DMS 273 (cell line): ENCODE results near the gene PROC.

ENCODE experiments used
- DNase-seq: peaks from one replicate; lab custom pipeline; 2025; ENCODE audit not compliant: unreplicated experiment; lab: John Stamatoyannopoulos, UW

PROC gene

GRCh38 chr2:127418300-127419111, at the start of gene PROC:
Gene PROC, plus strand, starts transcription at chr2:127418427. Its CDS starts 1,516 bp downstream, at chr2:127419943.
- DNase-seq = peak; percentile 13

GRCh38 chr2:127370010-127370409, 48.2 kb upstream of the PROC start:
- no peak for DNase-seq

GRCh38 chr2:127371037-127371436, 47.2 kb upstream of the PROC start:
- no peak for DNase-seq

- peak; percentile 12 for DNase-seq
Measured at GRCh38 chr2:127373362-127374083, 44.7 kb upstream of the PROC start.

- no peak for DNase-seq
Measured at GRCh38 chr2:127376257-127376656, 42.0 kb upstream of the PROC start.

DNA sequence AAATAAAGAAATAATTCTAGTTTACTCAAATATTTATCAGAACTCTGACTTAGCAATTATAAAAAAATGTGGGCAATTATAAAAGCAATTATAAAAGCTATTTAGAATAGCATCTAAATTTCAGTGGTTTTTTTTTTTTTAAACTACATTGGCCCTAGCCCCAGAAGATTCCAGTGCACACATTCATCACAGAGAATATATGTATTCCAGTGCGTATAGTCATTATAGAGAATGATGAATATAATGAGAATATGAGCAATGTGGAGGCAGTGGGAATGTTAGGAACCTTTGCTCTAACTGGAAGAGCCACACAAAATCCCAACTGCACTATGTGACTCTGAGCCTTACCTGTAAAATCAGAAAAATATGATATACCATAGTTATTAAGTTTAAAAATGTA, 41.0 kb upstream of the PROC start:
- DNase-seq = no peak

GRCh38 chr2:127378720-127379119, 39.5 kb upstream of the PROC start:
- no peak for DNase-seq

- no peak for DNase-seq
Measured at GRCh38 chr2:127379712-127380355, 38.4 kb upstream of the PROC start.

GRCh38 chr2:127381762-127382161, 36.5 kb upstream of the PROC start:
- DNase-seq = no peak

- peak; percentile 40 for DNase-seq
Measured at GRCh38 chr2:127382831-127383230, 35.4 kb upstream of the PROC start.

DNA sequence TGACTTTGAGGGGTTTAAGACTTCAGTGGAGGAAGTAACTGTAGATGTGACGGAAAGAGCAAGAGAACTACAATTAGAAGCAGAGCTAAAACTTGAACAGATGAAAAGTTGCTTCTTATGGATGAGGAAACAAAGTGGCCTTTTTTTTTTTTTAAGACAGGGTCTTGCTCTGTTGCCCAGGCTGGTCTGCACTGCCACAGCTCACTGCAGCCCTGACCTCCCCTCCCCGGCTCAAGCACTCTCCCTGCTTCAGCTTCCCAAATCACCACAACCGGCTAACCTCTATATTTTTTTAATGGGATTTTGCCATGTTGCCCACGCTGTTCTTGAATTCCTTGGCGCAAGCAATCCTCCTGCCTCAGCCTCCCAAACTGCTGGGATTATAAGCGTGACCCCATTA, 33.7 kb upstream of the PROC start:
- no peak for DNase-seq

DNA sequence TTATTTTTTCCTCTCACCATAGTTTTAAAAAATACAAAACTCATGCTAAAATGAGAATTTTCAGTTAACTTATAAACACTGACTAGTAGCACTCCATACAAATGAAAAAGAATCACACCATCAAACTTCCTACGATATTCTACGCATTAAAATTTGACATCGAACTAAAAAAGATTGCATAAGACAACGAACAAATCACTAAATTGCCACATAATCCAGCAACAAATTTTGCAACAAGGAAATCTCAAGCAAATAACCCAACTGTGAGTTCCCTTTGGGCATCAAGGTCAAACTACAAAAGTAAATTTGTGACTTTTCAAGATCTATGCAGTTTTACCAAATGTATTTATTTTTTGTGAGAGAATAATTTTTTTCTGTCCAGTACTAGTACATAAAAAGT, 32.0 kb upstream of the PROC start:
- no peak for DNase-seq

- DNase-seq = peak; percentile 96
Measured at GRCh38 chr2:127386764-127387654, 31.2 kb upstream of the PROC start.

- DNase-seq = peak; percentile 98
Measured at GRCh38 chr2:127387655-127388422, 30.4 kb upstream of the PROC start, which contains the start of gene MAP3K2. Gene MAP3K2, minus strand, starts transcription at chr2:127387975. Its CDS starts 44,846 bp downstream, at chr2:127343129.

GRCh38 chr2:127388423-127389164, 29.6 kb upstream of the PROC start:
- peak; percentile 69 for DNase-seq

DNA sequence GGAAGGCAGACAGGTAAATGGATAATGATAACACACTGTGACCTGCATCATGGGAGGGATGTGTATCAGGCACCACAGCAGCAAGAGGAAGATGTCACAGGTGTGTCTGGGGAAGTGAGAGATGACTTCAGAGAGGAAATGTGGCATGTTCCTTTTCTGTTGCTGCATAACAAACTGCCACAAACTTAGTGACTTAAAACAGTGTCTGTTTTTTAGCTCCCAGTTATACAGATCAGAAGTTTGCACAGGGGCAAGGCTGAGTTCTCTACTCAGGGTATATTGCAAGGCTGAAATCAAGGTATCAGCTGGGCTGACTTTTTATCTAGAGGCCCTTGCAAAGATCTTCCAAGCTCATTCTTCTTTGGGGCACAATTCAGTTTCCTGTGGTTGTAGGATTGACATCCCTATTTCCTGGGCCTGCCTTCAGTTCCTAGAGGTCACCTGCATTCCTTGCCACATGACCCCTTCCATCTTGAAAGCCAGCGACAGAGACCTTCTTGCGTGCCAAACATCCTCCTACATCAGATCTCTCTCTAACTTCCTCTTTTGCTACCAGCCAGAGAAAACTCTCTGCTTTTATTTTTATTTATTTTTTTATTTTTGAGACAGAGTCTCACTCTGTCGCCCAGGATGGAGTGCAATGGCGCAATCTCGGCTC, 28.3 kb upstream of the PROC start:
- DNase-seq = no peak

- DNase-seq = no peak
Measured at GRCh38 chr2:127392133-127392827, 25.9 kb upstream of the PROC start.
